OCI-LY7 (cell line): ENCODE results near the gene MBD3. TPM values are rescaled to one million over a fixed set of nuclear protein-coding genes. Genes with fewer than 3 reads are reported as not detected.
A peak's percentile ranks its signal among the peaks of the same experiment; 100 is the strongest.

Source experiments
- BruUV-seq: library from RNA; stranded (reverse); fragments of 400-500 nt; replicated peaks from 2 replicates; lab custom pipeline; 2021; lab: Mats Ljungman, UMichigan
- CTCF ChIA-PET: fragments of 300-600 bp; sonication (Branson Sonifier 250); formaldehyde crosslinking; loops from one replicate; lab custom pipeline; 2022; ENCODE audit warnings: antibody characterized with exemption; ENCODE audit not compliant: unreplicated experiment; lab: Charles Lee
- POLR2A ChIA-PET: fragments of 300-600 bp; sonication (Branson Sonifier 250); formaldehyde crosslinking; loops from one replicate; lab custom pipeline; 2022; ENCODE audit warnings: antibody characterized with exemption; lab: Charles Lee
- DNase-seq: peaks from one replicate; pipeline ENCODE4 v3.0.0-alpha.2; 2015; ENCODE audit warnings: low spot score
- H2AFZ ChIP-seq: fragments of 200-600 bp; sonication (generic), shearing (Covaris generic); 2 replicates; pipeline ENCODE4 v1.6.1; 2014; ENCODE audit warnings: mild to moderate bottlenecking, antibody characterized with exemption, low read length, moderate library complexity
- H3K27ac ChIP-seq: fragments of 200-600 bp; sonication (generic); 2 replicates; pipeline ENCODE4 v1.5.1; 2014; ENCODE audit warnings: mixed run types, low read depth, mild to moderate bottlenecking, moderate library complexity, low read length, inconsistent platforms; ENCODE audit not compliant: poor library complexity, severe bottlenecking
- H3K36me3 ChIP-seq: fragments of 200-600 bp; sonication (generic); 2 replicates; pipeline ENCODE4 v1.6.1; 2014; ENCODE audit warnings: mild to moderate bottlenecking, antibody characterized with exemption, low read length, moderate library complexity, mixed read lengths; ENCODE audit not compliant: insufficient read depth
- H3K4me1 ChIP-seq: fragments of 200-600 bp; sonication (generic); 2 replicates; pipeline ENCODE4 v1.5.1; 2014; ENCODE audit warnings: mild to moderate bottlenecking, low read length; ENCODE audit not compliant: insufficient read depth, poor library complexity, severe bottlenecking
- H3K4me2 ChIP-seq: fragments of 200-600 bp; sonication (generic); 2 replicates; pipeline ENCODE4 v1.6.1; 2014; ENCODE audit warnings: mild to moderate bottlenecking, low read length
- H3K4me3 ChIP-seq: fragments of 200-600 bp; sonication (generic); 2 replicates; pipeline ENCODE4 v1.5.1; 2014; ENCODE audit warnings: mild to moderate bottlenecking, low read depth, low read length; ENCODE audit not compliant: poor library complexity, severe bottlenecking
- H3K79me2 ChIP-seq: fragments of 200-600 bp; sonication (generic); 2 replicates; pipeline ENCODE4 v1.6.1; 2016; ENCODE audit warnings: low read depth, mild to moderate bottlenecking, low read length, moderate library complexity, mixed read lengths; ENCODE audit not compliant: insufficient read depth
- H3K9me2 ChIP-seq: fragments of 200-600 bp; sonication (generic); 2 replicates; pipeline ENCODE4 v1.6.1; 2016; ENCODE audit warnings: mild to moderate bottlenecking, low read length, mixed read lengths; ENCODE audit not compliant: insufficient read depth
- H3K9me3 ChIP-seq: fragments of 200-600 bp; sonication (generic); 2 replicates; pipeline ENCODE4 v1.6.1; 2014; ENCODE audit warnings: mild to moderate bottlenecking, mixed run types, low read length, mixed read lengths
- H4K20me1 ChIP-seq: fragments of 200-600 bp; sonication (generic); 2 replicates; pipeline ENCODE4 v1.6.1; 2014; ENCODE audit warnings: mild to moderate bottlenecking, antibody characterized with exemption, low read length, moderate library complexity, mixed read lengths; ENCODE audit not compliant: insufficient read depth
- EZH2phosphoT487 ChIP-seq: fragments of 200-600 bp; sonication (generic); IDR thresholded peaks from 2 replicates; pipeline ENCODE4 v1.6.1; 2018; ENCODE audit warnings: low read depth, borderline replicate concordance, mild to moderate bottlenecking, mixed run types, antibody characterized with exemption, low read length, moderate library complexity, mixed read lengths
- intact Hi-C: fragments of 100-400 bp; cut with micrococcal nuclease; formaldehyde crosslinking; loops from one replicate; pipeline ENCODE4 v1.10.0; 2022; ENCODE audit not compliant: unreplicated experiment
- total RNA-seq, 2 experiments: library from RNA; depleted of rRNA in 1 of 2; stranded (reverse); fragments of >200 nt in 1 of 2; shearing (Covaris generic) in 1 of 2; gene quantifications; 2 replicates each; pipeline ENCODE4 v1.2.3, GENCODE V29; 2014 to 2022
- TF ChIP-seq, protein P1 (sequence below): fragments of 200-600 bp; sonication (generic); conservative IDR thresholded peaks from 2 replicates; pipeline ENCODE4 v1.5.1; 2014; ENCODE audit warnings: mild to moderate bottlenecking, antibody characterized with exemption, low read length, moderate library complexity, mixed read lengths

Gene MBD3
- total RNA-seq, 2 experiments from 2014 or later, result 168 to 172 TPM

DNA sequence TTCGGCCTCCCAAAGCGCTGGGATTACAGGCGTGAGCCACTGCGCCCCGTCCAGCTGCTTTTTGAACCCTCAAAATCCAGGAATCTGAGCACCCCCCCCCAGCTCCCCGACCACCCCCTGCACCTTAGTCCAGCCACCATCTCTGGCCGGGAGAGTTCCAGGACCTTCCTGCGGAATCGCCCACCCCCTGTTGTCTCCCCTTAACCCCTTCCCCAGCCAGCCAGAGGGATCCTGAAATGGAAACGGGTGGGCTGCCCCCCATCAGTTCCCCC lies 772 bp upstream of the MBD3 start:
- no peak for DNase-seq
- no TSS peak for BruUV-seq
- Histone ChIP-seq H3K9me3 (no peaks in the 10 kb centered on the region), H3K4me3 (peak overlapping the region; percentile 67), H3K36me3 (peaks cover 64% of the 10 kb centered on the region), H3K4me1 (peaks cover 23% of the 10 kb centered on the region), H3K9me2 (no peaks in the 10 kb centered on the region), H3K79me2 (peaks cover 37% of the 10 kb centered on the region), H3K27ac (peak overlapping the region; percentile 36), H2AFZ (no peak overlapping the region), H3K4me2 (peak overlapping the region; percentile 82), H4K20me1 (no peaks in the 10 kb centered on the region; the same call in 1 of the 2 replicates)
- intact Hi-C loops, result loop anchor here (5.0 kb wide), 1 partner anchor 74 kb away; no protein-coding TSS in a partner anchor
- no peak for TF ChIP-seq EZH2phosphoT487
- TF ChIP-seq, protein P1, sequence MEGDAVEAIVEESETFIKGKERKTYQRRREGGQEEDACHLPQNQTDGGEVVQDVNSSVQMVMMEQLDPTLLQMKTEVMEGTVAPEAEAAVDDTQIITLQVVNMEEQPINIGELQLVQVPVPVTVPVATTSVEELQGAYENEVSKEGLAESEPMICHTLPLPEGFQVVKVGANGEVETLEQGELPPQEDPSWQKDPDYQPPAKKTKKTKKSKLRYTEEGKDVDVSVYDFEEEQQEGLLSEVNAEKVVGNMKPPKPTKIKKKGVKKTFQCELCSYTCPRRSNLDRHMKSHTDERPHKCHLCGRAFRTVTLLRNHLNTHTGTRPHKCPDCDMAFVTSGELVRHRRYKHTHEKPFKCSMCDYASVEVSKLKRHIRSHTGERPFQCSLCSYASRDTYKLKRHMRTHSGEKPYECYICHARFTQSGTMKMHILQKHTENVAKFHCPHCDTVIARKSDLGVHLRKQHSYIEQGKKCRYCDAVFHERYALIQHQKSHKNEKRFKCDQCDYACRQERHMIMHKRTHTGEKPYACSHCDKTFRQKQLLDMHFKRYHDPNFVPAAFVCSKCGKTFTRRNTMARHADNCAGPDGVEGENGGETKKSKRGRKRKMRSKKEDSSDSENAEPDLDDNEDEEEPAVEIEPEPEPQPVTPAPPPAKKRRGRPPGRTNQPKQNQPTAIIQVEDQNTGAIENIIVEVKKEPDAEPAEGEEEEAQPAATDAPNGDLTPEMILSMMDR, result no peak
- ChIA-PET CTCF (no interaction called here), POLR2A (interaction anchor here (0.7 to 1.0 kb wide), 2 partner anchors 12 to 56 kb away, joined by 5 read pairs; partner anchors contain the start of gene UQCR11)

DNA sequence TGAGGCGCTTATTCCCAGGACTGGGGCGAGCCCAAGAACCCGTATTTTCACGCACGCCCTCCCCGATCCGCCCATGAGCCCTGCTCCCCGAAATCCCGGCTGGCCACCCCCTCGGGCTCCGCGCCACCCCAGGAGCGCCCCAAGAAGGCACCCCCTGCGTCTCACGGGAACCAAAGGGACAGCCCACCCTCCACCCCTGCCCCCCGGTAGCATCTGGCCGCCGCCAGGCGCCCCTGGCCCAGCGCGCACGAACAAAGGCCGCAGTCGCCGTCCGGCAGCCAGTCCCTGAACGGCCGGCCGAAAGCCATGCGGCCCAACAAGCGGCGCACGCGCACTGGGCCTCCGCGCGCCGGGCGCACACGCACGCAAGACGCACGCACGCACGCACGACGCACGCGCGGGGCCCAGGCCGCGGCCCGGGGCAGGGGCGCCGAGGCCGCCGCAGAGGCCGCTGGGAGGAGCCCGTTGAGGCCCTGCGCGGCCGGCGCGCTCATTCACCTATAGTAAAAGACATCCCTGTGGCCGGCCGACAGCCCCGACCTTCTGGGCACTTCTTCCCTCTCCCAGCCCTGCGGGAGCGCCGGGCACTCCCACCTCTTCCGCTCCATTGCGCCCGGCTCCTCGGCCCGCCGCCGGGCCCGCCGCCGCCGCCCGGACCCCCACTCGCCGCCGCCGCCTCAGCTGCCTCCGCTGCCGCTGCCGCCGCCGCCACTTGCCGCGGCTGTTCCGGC lies 476 bp downstream of the MBD3 start:
- Histone ChIP-seq H3K9me2 (no peaks in the 10 kb centered on the region), H2AFZ (no peak overlapping the region), H3K79me2 (peaks cover 49% of the 10 kb centered on the region), H3K4me3 (peak overlapping the region; percentile 100), H3K4me1 (peaks cover 23% of the 10 kb centered on the region), H3K27ac (peak overlapping the region; percentile 92), H4K20me1 (no peaks in the 10 kb centered on the region; the same call in 1 of the 2 replicates), H3K9me3 (no peaks in the 10 kb centered on the region), H3K4me2 (peak overlapping the region; percentile 100), H3K36me3 (peaks cover 64% of the 10 kb centered on the region)
- intact Hi-C loops, result loop anchor here (5.0 kb wide), 1 partner anchor 75 kb away; no protein-coding TSS in a partner anchor
- DNase-seq, result peak; percentile 94
- BruUV-seq, result no TSS peak
- ChIA-PET CTCF (no interaction called here), POLR2A (interaction anchor here (1.0 kb wide), 3 partner anchors 9 to 59 kb away, joined by 3 to 5 read pairs (median 4); partner anchors contain the start of gene UQCR11)
- TF ChIP-seq EZH2phosphoT487, result no peak
- TF ChIP-seq, protein P1, result no peak
